ENCODE data around the gene SCLT1.

Gene SCLT1

GRCh38 chr4:128840711-128841318 lies 252.5 kb downstream of the SCLT1 start:
- DNase-seq = no peak

GRCh38 chr4:128837679-128838078 lies 255.7 kb downstream of the SCLT1 start:
- DNase-seq = no peak

GRCh38 chr4:128837198-128837597 lies 256.1 kb downstream of the SCLT1 start:
- DNase-seq = no peak

GRCh38 chr4:128835498-128836222 lies 257.7 kb downstream of the SCLT1 start:
- no peak for DNase-seq
